HG02571 (cell line): ENCODE measurements around the gene MBNL3.

ENCODE experiments used
- ATAC-seq: cut with Tn5 transposase; IDR thresholded peaks from one replicate; pipeline ENCODE4 v1.9.1; 2021; ENCODE audit warnings: mild to moderate bottlenecking, moderate library complexity; ENCODE audit not compliant: unreplicated experiment

MBNL3 gene

DNA sequence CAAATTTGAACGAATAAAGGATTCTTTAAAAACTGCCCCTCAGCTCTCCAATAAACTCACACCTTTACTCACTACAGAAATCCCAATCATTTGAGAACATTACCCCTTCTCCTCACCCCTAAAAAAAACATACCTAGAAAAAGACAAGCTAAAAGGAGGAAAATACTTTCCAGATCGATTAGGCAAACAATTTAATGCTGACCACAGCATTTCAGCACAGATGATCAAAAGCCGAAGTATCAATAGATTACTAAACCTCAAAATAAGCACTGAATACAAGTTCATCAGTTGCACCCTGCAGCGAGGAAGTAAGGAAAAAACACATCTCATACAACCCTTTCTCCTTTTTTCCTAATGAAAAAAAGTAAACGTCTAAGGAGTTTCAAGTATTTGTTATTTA, 65.5 kb downstream of the MBNL3 start:
- ATAC-seq: no peak

DNA sequence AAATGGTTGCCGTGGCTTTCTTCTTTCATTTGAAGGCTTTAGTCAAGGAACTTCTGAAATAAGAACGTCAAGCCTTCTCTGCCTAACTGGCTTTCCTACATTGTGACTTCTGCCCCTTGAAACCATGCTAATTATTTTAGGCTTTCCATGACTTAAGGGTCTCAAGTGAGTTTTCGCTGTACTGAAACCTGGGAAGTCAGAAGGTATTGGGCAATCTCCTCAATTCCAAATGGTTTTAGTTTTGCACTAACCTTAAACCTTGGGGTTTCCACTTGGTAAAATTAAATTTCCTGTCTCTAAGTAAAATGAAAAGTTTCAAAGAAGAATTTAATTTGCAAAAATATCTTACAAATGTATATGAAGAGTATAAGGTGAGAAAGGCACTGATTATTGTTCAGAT, 73.8 kb downstream of the MBNL3 start:
- ATAC-seq: no peak

DNA sequence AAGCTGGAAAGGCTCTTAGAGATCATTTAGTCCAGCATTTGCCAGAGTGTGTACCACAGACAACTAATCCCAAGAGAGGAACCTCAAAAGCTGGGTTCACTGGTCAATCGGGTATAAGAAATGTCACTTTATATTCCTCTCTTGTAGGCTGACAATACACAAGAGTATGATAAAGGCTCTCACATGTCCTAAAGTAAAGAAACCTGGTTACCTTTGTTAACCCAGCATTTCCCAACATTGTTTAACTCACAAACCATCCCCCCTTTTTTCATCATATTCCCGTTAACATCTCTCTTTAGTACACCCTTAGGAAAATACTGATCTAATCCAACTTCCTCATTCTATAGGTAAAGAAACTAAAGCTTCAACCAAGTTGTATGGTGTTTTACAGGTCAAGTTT, 74.4 kb downstream of the MBNL3 start:
- no peak for ATAC-seq

DNA sequence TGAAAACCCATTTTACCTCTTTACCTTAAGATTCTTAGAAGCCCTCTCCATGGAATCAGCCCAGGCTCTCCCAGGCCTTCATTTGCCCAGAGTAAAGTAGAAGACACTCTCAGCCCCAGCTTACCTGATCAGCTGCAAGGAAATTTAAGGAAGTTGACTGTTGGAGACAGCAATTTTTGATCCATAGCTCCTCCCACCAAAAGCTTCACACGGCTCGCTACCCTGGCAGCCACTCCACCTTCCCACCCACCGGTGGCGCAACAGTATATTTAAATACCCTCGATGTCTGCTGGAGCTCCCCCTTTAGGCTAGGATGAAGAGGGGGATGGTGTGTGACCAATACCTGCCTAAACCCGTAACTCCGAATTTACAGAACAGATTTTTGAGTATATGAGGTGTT, 75.4 kb downstream of the MBNL3 start:
- ATAC-seq: no peak

DNA sequence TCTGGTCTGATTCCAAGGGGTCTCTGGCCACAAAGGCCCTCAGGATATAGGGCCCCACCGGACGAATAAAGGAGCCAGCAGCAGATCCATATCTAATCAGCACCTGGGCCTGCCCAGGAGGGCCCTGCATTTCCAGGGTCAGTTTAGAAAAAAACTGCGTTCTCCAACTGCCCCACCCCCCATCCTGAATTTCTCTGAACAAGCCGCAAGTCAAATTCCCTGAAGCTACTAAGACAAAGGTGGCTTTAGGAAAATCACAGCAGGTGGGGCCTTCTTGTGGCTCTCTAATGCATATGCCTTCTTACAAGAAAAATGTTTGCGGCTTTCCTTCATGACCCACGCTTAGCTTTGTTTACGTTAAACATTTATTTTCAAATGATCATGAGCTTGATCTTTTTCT, 76.6 kb downstream of the MBNL3 start:
- ATAC-seq: no peak

DNA sequence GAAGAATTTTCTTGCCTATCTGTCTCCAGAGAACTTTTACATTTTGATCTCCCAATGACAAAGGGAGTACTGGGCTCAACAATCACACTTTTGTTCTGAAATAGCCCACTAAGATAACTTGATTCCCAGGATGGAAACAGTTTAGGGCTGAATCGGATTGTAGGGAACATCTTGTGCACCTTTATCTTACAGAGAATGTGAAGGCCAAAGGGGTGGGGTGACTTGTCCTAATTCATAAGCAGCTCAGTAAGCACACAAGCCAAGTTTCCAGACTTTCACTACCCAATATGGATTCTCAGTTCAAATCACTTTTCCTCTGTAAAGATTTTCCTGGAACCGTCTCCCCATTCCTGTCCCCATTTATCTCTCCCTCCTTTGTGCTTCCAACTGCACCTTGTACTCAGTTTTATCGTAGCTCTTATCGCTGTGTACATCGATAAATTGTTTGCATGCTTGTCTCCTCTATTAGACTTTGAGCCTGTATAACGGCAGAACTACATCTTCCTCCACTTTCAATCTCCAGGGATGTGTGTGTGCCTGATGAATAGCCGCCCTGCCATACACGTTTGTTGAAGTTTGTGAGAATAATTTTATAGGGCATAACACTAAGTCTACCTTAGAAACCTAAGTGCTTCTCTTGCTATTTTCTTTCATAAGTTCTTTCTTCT, 77.4 kb downstream of the MBNL3 start:
- no peak for ATAC-seq

DNA sequence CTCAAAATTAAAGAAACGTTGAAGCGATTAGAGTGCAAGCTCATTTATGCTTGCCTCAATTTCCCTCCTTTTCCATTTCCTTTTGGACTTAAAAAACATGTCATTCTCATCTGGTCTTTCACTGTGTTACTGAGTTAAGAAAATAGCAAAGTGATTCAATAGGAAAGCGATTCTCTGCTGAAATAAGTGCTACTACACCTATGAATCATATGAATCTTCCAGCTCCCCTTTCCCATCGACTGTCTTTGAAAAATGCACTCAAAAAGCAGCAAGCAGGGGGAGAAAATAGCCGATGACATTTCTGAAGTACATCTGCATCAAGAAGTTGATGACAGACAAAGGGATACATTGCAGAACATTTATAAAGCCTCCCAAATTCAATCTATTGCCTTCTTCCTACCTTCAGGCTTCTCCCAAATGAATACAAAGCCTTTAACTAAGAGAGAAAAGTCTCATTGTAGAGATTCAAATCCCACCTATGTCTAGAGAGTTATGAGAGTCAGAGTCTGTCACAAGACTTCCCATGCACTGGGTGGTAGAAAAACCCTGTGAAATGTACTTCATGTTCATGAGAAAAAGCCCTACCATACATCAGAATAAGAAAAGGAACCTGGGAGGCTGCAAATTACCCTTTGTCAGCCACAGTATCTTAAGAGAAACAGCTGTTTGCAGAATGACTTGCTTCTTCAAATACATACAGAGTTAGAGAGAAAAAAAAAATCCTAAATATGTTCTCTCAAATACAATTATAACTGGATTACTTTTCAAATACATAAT, 78.9 kb downstream of the MBNL3 start:
- no peak for ATAC-seq

DNA sequence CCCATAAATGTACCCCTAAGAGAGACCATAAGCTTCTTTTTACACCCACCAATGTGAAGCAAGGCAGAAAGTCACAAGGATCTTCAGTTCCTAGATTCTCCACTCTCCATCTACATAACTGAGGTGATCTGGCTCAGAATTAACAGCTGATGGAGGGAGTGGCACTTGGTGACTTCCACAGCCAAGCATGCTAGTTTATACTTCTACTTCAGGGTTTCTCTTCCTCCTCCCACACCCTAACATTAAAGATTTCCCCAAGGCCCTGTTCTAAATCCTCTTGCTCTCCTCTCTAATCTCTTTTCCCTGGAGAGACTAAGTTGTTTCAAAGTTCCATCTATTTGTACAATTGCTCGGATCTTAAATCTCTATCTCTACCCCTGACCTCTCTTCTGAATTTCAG, 81.1 kb downstream of the MBNL3 start:
- no peak for ATAC-seq

DNA sequence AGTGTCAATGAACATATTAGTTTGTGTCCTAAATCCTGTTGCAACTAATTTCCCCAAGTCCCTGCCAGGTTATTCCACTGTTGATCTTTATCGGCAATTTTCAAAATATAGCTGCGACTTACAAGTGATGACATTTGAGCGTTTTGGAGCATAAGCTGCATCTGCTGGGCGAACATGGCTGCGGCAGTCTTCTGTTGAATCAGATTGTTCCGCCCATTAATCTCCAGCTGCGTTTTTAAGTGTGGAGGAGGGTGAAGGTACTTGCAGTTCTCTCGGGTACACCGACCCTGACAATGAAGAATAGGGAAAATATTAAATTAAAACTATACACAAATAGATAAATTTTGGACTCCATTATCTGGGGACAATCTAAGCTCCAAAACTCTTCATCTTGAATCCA, 82.7 kb downstream of the MBNL3 start:
- no peak for ATAC-seq

DNA sequence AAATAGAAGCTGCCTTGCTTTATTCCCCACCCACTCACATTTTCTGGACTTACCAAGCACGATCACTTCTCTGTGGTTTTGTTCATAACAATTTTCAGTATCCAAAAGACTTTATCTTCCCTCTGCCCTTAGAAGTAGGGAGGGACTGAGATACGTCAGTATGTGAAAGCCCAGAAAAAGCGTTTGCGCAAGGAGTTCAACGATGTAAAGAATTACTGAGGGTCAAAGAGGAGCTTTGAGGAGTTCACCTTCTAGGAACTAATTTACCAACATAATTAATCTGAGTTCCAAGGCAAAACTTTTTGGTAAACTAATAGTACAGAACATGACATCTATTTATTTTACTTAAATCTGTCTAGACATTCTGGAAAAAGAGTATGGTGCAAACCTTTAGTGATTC, 84.6 kb downstream of the MBNL3 start:
- ATAC-seq: no peak

DNA sequence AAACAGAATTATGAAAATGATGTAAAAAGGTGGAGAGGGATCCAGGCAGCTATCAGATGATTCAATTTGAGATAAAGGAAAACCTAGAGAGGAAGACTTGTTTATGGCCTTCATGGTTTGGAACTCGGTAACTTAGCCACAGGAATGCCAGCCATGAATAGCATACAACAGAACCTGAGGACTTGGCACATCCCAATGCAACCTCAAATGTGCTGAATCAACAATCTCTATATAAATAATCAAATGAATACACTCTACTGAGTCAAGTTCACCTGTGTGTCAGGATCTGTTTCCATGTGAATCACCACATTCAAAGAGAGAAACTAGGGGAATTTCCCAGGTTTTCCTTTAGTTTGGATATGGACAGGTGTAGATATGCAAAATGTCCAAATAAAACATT, 86.9 kb downstream of the MBNL3 start:
- no peak for ATAC-seq

DNA sequence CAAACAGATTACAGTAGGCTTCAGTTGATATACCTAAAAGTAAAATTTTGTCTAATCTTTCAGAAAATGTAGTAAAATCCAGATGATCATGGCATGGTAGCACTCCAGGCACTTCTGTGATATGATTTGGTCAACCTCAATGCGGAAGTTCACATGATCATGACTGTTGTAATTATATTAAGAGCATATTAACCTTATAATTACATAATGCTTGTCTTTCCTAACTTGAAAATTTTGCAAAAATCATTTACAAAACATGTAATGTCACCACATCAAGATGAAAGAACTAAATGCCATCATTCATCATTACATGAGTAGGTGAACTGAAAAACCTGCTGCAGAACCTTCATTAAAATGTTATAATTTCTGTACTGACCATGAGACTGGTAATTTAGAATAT, 88.1 kb downstream of the MBNL3 start:
- ATAC-seq: no peak

DNA sequence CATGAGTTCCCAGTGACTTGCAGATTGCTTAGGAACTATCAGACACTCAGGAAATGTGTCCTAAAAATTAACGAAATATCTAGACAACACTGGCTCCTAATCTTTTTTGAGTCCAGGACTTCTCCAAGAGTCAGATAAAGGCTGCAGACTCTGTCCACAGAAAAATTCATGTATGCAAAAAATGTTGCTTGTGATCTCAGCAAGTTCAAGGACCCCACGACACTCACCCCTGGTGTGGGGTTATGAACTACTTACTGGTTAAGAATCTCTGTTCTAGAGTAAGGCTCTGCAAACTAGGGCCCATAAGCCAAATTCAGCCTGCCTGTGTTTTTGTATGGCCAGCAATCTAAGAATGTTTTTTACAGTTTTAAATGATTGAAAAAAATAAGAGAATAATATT, 93.2 kb downstream of the MBNL3 start:
- ATAC-seq: no peak

DNA sequence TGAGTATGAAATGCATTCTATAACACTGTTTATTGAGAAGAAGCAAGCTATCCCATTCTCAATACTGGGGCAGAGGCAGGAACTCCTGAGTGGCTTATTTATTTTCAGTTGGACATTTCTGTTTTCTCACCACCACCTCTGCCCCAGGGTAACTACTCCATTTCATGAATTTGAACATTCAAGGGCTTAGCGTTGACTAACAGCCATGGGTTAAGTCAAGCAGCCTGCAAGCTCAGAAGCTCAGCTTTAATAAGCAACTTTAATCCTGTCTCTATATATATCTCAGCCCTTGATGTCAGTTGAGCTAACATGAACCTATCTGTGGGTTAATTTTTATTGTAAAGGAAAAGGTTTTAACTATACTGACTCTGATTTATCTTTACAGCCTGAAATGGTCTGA, 93.8 kb downstream of the MBNL3 start:
- no peak for ATAC-seq

DNA sequence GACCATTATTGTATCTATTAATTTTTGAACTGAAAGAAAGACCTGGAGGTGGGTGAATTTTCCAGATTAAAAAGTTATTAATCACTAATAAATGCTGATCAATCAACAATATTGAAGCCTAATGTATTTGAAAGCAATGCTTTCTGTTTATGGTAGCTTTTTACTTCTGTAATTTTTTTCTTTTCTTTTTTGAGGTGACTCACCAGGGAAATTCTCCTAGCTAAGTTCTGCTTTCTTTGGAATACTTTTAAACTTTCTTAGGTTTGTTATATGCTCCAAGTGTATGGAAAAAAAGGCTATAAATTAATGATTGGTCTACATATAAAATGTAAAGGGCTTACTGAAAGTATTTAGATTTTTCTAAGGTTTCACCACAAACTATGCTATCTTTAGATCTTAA, 94.2 kb downstream of the MBNL3 start:
- no peak for ATAC-seq

DNA sequence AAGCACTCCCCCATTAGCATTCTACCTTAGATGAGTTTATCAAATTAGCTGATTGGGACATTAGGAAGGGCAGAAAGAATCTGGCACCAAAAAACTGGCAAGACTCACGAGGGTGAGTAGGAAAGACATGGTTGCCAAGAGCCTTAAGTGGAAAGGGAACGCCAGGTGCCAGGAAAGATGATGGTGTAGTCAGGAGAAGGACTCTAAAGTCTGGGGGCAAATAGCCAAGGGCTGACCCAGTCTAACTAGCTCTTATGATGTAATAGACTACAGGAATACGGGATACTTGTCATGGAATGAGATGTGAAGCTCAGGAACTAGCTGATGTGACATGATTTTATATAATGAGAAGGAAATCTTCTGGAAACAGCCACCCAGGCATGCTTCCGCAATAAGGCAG, 94.8 kb downstream of the MBNL3 start:
- ATAC-seq: no peak

DNA sequence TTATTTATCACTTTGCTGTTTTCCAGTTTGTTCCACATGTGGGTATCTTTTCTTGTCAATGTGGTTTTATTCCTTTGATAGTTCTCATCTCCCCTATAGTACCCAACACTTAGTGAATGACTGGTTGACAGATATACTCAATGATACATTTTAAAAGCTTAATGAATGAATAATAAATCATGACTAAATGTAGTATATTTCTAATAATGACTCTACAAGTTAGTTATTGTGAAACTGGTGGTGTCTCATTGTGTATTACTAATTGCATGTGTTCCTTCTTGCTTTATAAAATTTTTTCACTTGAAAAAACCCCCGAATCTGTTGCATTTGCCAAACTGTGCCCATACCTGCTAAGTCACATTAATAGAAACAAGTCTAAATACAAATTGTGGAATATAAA, 95.4 kb downstream of the MBNL3 start:
- no peak for ATAC-seq

DNA sequence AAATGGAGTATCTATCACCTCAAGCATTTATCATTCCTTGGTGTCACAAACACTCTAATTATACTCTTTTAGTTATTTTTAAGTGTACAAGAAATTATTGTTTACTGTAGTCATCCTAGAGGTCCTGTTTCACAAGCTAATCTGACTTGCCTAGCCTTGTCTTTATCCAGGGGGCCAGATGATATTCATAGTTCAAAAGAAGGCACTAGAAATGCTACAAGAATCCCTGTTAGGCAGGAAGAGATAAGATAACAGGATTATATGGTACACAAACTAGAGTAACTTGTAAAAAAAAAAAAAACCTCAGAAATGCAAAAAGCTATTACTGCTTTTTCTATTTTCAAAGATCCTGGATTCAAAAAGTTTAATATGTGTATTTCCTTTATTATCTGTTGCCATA, 95.8 kb downstream of the MBNL3 start:
- ATAC-seq: no peak

DNA sequence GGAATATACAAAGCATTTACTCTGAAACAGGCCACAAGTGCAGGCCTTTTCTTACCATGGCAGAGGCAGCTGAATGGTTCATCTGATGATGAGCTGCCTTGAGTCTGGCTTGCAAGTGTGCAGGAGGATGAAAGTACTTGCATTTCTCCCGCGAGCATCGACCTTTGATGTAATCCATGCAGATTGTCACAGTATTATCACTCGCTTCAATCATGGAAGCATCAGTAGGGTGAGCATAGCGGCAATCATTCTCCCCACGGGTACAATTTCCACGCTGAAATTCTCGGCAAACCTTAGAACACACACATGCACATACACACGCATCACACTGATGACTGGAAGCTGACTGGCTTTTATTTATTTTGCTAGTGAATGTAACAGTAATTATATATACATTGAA, 98.0 kb downstream of the MBNL3 start:
- no peak for ATAC-seq

DNA sequence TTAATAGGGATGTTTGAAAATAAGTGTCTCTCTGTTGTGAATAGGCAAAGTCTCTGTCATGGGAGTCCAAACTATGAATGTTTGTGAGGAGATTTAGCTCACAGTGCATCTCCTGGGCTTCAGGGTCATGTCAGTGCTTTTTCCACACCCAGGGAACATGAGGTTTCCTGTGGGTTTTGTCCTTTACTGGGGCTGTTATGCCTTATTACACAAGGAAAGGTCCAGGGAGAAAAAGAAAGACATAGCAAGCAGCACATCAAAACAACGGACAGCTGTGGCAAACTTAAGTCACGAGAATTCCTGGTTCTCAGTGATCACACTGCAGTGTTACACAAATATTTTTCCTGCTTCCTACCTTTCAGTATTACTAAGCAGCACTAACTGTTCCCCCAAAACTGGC, 99.4 kb downstream of the MBNL3 start:
- no peak for ATAC-seq

DNA sequence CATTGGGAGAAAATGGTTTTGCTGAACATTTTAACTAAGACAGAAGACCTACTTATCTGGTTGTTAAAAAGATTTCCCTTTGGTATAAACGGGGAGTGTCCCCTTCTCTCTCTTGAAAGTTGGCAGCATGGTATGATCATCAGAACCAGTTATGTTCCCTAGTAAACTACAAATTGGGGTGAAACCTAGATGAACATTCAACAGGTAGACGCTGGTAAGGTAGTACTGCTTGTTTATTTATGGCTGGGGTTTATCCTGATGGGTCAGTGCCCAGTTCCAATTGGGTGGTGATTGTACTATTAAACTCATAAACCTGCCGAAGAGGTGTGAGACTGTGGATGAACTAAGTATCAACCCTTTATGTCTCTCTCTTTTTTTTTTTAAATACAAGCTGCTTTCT, 100.5 kb downstream of the MBNL3 start:
- ATAC-seq: no peak

DNA sequence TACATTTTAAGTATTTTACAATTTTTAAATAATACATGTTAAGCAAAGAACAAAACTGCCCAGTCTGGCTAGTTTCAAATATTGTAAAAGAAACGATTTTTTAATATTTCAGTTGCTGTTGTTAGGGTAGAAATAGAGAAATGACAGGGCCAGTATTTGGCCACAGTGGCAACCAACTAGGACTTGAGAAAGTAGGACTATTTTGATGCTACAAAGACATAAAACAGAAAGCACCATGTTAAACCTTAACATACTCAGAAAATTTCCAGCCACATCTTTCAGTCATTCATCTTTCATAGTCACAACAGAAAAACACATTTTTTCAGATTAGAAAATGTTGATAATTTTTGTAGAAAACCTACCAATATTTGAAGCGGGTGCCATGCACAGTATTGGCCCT, 104.5 kb downstream of the MBNL3 start:
- ATAC-seq: no peak

DNA sequence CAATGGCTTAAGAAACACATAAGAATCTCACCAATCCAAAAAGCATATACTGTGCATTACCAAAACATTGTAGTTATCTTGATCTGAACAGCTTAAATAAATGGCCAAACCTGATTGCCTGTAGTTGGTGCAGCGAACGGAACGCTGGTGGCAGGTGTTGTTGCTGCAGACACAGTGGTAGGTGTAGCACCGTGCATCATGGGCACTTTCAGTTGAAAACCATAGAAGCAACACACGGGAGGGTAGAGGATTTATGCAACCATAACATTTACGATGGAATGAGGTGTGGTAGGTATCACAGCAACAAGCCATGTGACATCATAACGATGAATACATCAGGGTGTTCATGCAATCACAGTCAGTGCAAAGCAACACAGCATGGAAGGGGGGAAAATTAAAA, 106.8 kb downstream of the MBNL3 start:
- no peak for ATAC-seq
